ENCODE data around the gene CAST.

CAST gene

GRCh38 chr5:96752341-96753016 lies 90.3 kb downstream of the CAST start:
- H3K27me3 ChIP-seq (ENCODE audit: low read length): no peaks in the 10 kb centered on the region
- no peak overlapping the region for H3K9ac ChIP-seq (ENCODE audit: low read length)
- no peaks in the 10 kb centered on the region for H3K9me3 ChIP-seq (ENCODE audit: insufficient read depth, low read length)
- no peaks in the 10 kb centered on the region for H3K9me2 ChIP-seq (replicated peaks; ENCODE audit: insufficient read depth, low read length)
- no peaks in the 10 kb centered on the region for H3F3A ChIP-seq (ENCODE audit: insufficient read depth)
- H3K79me2 ChIP-seq (ENCODE audit: insufficient read depth, low read length): no peaks in the 10 kb centered on the region
- H3K4me3 ChIP-seq (ENCODE audit: insufficient read depth, low read length, poor library complexity, severe bottlenecking): no peak overlapping the region
- H2AFZ ChIP-seq (ENCODE audit: low read depth, low read length, severe bottlenecking): no peak overlapping the region
- no peak for TF ChIP-seq EZH2phosphoT487 (conservative IDR thresholded peaks at IDR 0.05; ENCODE audit: low read length)
- TF ChIP-seq CTCF (IDR thresholded peaks at IDR 0.05; ENCODE audit: insufficient read depth, low read length, poor library complexity, severe bottlenecking): peak; percentile 75
- no peaks in the 10 kb centered on the region for H3K36me3 ChIP-seq (ENCODE audit: low read length)
- H3K4me2 ChIP-seq (ENCODE audit: low read depth, low read length, poor library complexity, severe bottlenecking): no peak overlapping the region
- no peak overlapping the region for H3K27ac ChIP-seq (ENCODE audit: low read depth, low read length)
- no peaks in the 10 kb centered on the region for H4K20me1 ChIP-seq (ENCODE audit: low read depth, low read length)

DNA sequence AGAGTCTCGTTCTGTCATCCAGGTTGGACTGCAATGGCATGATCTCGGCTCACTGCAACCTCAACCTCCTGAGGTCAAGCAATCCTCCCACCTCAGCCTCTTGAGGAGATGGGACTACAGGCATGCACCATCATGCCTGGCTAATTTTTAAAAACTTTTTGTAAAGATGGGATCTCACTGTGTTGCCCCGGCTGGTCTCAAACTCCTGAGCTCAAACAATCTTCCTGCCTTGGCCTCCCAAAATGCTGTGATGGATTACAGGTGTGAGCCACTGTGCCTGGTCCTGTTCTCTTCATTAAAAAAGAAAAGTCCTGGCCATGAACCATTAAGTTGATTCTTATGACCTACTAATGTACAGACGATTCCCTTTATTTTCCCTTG lies 90.8 kb downstream of the CAST start:
- Histone ChIP-seq H3K9me2 (replicated peaks; ENCODE audit: insufficient read depth, low read length) (no peaks in the 10 kb centered on the region), H3K79me2 (ENCODE audit: insufficient read depth, low read length) (no peaks in the 10 kb centered on the region), H3K27me3 (ENCODE audit: low read length) (no peaks in the 10 kb centered on the region), H3K4me2 (ENCODE audit: low read depth, low read length, poor library complexity, severe bottlenecking) (no peak overlapping the region), H3K9ac (ENCODE audit: low read length) (no peak overlapping the region), H3K4me3 (ENCODE audit: insufficient read depth, low read length, poor library complexity, severe bottlenecking) (no peak overlapping the region), H3K36me3 (ENCODE audit: low read length) (no peaks in the 10 kb centered on the region), H2AFZ (ENCODE audit: low read depth, low read length, severe bottlenecking) (no peak overlapping the region), H3F3A (ENCODE audit: insufficient read depth) (no peaks in the 10 kb centered on the region), H3K27ac (ENCODE audit: low read depth, low read length) (no peak overlapping the region), H3K9me3 (ENCODE audit: insufficient read depth, low read length) (no peaks in the 10 kb centered on the region), H4K20me1 (ENCODE audit: low read depth, low read length) (no peaks in the 10 kb centered on the region)
- TF ChIP-seq EZH2phosphoT487 (conservative IDR thresholded peaks at IDR 0.05; ENCODE audit: low read length): no peak
- no peak for TF ChIP-seq CTCF (IDR thresholded peaks at IDR 0.05; ENCODE audit: insufficient read depth, low read length, poor library complexity, severe bottlenecking)

DNA sequence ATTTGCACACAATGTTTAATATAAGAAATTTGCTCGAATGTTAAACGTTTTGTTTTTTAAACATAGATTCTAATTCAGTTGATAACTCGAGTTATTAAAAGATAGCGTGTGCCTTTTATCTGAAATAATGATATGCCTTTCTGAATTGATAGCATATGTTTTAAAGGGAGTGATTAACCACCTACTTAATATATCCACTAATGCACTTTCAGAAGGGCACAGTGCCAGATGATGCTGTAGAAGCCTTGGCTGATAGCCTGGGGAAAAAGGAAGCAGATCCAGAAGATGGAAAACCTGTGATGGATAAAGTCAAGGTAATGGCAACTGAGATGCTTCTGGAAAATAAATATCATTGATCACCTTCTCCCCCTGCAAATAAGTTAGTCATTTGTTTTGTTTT lies 91.7 kb downstream of the CAST start:
- Histone ChIP-seq H3K27ac (ENCODE audit: low read depth, low read length) (no peak overlapping the region), H3K36me3 (ENCODE audit: low read length) (no peaks in the 10 kb centered on the region), H3K4me2 (ENCODE audit: low read depth, low read length, poor library complexity, severe bottlenecking) (no peak overlapping the region), H4K20me1 (ENCODE audit: low read depth, low read length) (no peaks in the 10 kb centered on the region), H3K79me2 (ENCODE audit: insufficient read depth, low read length) (no peaks in the 10 kb centered on the region), H3K9me2 (replicated peaks; ENCODE audit: insufficient read depth, low read length) (no peaks in the 10 kb centered on the region), H2AFZ (ENCODE audit: low read depth, low read length, severe bottlenecking) (no peak overlapping the region), H3K27me3 (ENCODE audit: low read length) (no peaks in the 10 kb centered on the region), H3K9me3 (ENCODE audit: insufficient read depth, low read length) (no peaks in the 10 kb centered on the region), H3K9ac (ENCODE audit: low read length) (no peak overlapping the region), H3K4me3 (ENCODE audit: insufficient read depth, low read length, poor library complexity, severe bottlenecking) (no peak overlapping the region), H3F3A (ENCODE audit: insufficient read depth) (no peaks in the 10 kb centered on the region)
- TF ChIP-seq EZH2phosphoT487 (conservative IDR thresholded peaks at IDR 0.05; ENCODE audit: low read length) (no peak), CTCF (IDR thresholded peaks at IDR 0.05; ENCODE audit: insufficient read depth, low read length, poor library complexity, severe bottlenecking) (no peak)

All from SU-DHL-6 (cell line).